Suppressor macrophage treated with lipopolysaccharide for 1 hour (primary cell): ENCODE measurements around the gene TIMM21.

Experiments
- DNase-seq, 3 donors: peaks; one replicate each; pipeline ENCODE4 v3.0.0-alpha.2; 2020 to 2022

Gene TIMM21

GRCh38 chr18:74147779-74148542 lies at the start of gene TIMM21, which contains the start of gene FBXO15:
TSS of gene TIMM21 (plus strand) at chr18:74148523. CDS start at chr18:74148809, 286 bp downstream.
TSS of gene FBXO15 (minus strand) at chr18:74147834. CDS start at chr18:74147785, 49 bp downstream.
- peak; percentile 96 to 98 (median 97) for DNase-seq

- DNase-seq, result no peak
These were observed 39.9 kb upstream of the TIMM21 start for GRCh38 chr18:74108460-74108859.

- DNase-seq, result no peak
These were observed 38.2 kb upstream of the TIMM21 start for GRCh38 chr18:74110149-74110548.

GRCh38 chr18:74110976-74111375 lies 37.3 kb upstream of the TIMM21 start:
- DNase-seq, result no peak

GRCh38 chr18:74113711-74114110 lies 34.6 kb upstream of the TIMM21 start:
- DNase-seq, result no peak

GRCh38 chr18:74114116-74114515 lies 34.2 kb upstream of the TIMM21 start:
- DNase-seq, result no peak

GRCh38 chr18:74115046-74115445 lies 33.3 kb upstream of the TIMM21 start:
- DNase-seq, result no peak

GRCh38 chr18:74116633-74117554 lies 31.4 kb upstream of the TIMM21 start:
- DNase-seq, result peak; percentile 45 to 60 (median 49)

GRCh38 chr18:74123200-74123599 lies 25.1 kb upstream of the TIMM21 start:
- no peak for DNase-seq

- no peak for DNase-seq
These were observed 23.7 kb upstream of the TIMM21 start for GRCh38 chr18:74124642-74125041.

GRCh38 chr18:74126684-74127655 lies 21.4 kb upstream of the TIMM21 start:
- DNase-seq, result no peak

- DNase-seq, result no peak
These were observed 20.2 kb upstream of the TIMM21 start for GRCh38 chr18:74128159-74128558.

GRCh38 chr18:74131124-74131523 lies 17.2 kb upstream of the TIMM21 start:
- no peak for DNase-seq

GRCh38 chr18:74132201-74132600 lies 16.1 kb upstream of the TIMM21 start:
- no peak for DNase-seq

GRCh38 chr18:74137920-74138538 lies 10.3 kb upstream of the TIMM21 start:
- DNase-seq, result no peak

- peak; percentile 74 to 90 (median 88) for DNase-seq
These were observed 8.9 kb upstream of the TIMM21 start for GRCh38 chr18:74139411-74139810.

GRCh38 chr18:74139888-74140287 lies 8.4 kb upstream of the TIMM21 start:
- DNase-seq, result peak; percentile 82 to 93 (median 92)

GRCh38 chr18:74140582-74140981 lies 7.7 kb upstream of the TIMM21 start:
- peak in 2 of 3 donors; percentile 38 to 54 for DNase-seq

- no peak for DNase-seq
These were observed 6.7 kb upstream of the TIMM21 start for GRCh38 chr18:74141667-74142066.

- no peak for DNase-seq
These were observed 6.1 kb upstream of the TIMM21 start for GRCh38 chr18:74142252-74142651.

GRCh38 chr18:74146756-74147155 lies 1.6 kb upstream of the TIMM21 start:
- DNase-seq, result no peak

GRCh38 chr18:74147491-74147778 lies 888 bp upstream of the TIMM21 start:
- no peak for DNase-seq
